Measurements from ENCODE around the gene MTUS2. TPM values are rescaled to one million over a fixed set of nuclear protein-coding genes. Genes with fewer than 3 reads are reported as not detected.

MTUS2 gene
- total and polyA plus RNA-seq, 10 of the 15 experiments (the other 5 are each of a cell fraction or from before 2014, with no cell fraction given): under 0.01 to 0.05 (median 0.02) TPM; not detected in 6

GRCh38 chr13:29510651-29511084 is 690.5 kb downstream of the MTUS2 start (continued):
- no peak for TF ChIP-seq ETV6 (conservative IDR thresholded peaks at IDR 0.05 in 1 of 2, IDR thresholded peaks at IDR 0.05 in 1 of 2; ENCODE audit: borderline replicate concordance in 1 of 2, low read depth in 1 of 2)
- TF ChIP-seq SREBF2 (IDR thresholded peaks at IDR 0.05; ENCODE audit: low read length): no peak
- no peak for TF ChIP-seq NR2C2 (IDR thresholded peaks at IDR 0.05; ENCODE audit: borderline replicate concordance, control insufficient read depth, insufficient read length, low read depth)
- TF ChIP-seq CHD1 (IDR thresholded peaks at IDR 0.05; ENCODE audit: low read depth, low read length): no peak
- TF ChIP-seq MAX (IDR thresholded peaks at IDR 0.05; ENCODE audit: low read depth, low read length): no peak
- no peak for TF ChIP-seq IRF3 (IDR thresholded peaks at IDR 0.05)

GRCh38 chr13:29511106-29511796 is 691.1 kb downstream of the MTUS2 start:
- TF ChIP-seq DPF2 (IDR thresholded peaks at IDR 0.05) (no peak), CEBPB (IDR thresholded peaks at IDR 0.05; ENCODE audit: borderline replicate concordance in 1 of 2, low read depth in 2 of 2, low read length in 2 of 2) (no peak), SREBF2 (IDR thresholded peaks at IDR 0.05; ENCODE audit: low read length) (no peak), IKZF1 (conservative IDR thresholded peaks at IDR 0.05) (no peak), BACH1 (IDR thresholded peaks at IDR 0.05; ENCODE audit: borderline replicate concordance) (no peak), ZNF207 (IDR thresholded peaks at IDR 0.05; ENCODE audit: borderline replicate concordance) (no peak), CBX5 (IDR thresholded peaks at IDR 0.05; ENCODE audit: low read depth) (no peak), ZBTB40 (IDR thresholded peaks at IDR 0.05; ENCODE audit: borderline replicate concordance) (no peak), ETV6 (conservative IDR thresholded peaks at IDR 0.05 in 1 of 2, IDR thresholded peaks at IDR 0.05 in 1 of 2; ENCODE audit: borderline replicate concordance in 1 of 2, low read depth in 1 of 2) (no peak), E2F4 (IDR thresholded peaks at IDR 0.05; ENCODE audit: low read depth, low read length) (no peak)
- in situ Hi-C loops (cut with MboI) (no loop called here), intact Hi-C loops (cut with micrococcal nuclease; ENCODE audit: unreplicated experiment) (no loop called here)
- ChIA-PET RAD21 (ENCODE audit: unreplicated experiment) (interaction anchor here (1.4 kb wide), 1 partner anchor 32 kb away, joined by 5 read pairs; no protein-coding TSS in a partner anchor), SMC1A (ENCODE audit: uncharacterized antibody, unreplicated experiment) (no interaction called here), CTCF (no interaction called here), POLR2A (no interaction called here)
- Histone ChIP-seq H3K9ac (ENCODE audit: control insufficient read depth, insufficient read depth, low read length) (no peak overlapping the region), H3K4me1 (ENCODE audit: control insufficient read depth, insufficient read depth, low read length) (no peaks in the 10 kb centered on the region), H3K27ac (ENCODE audit: control insufficient read depth, insufficient read depth) (no peak overlapping the region), H4K20me1 (ENCODE audit: control insufficient read depth, insufficient read depth) (no peaks in the 10 kb centered on the region), H3K4me2 (ENCODE audit: control insufficient read depth, insufficient read depth) (no peak overlapping the region), H3K4me3 (no peak overlapping the region), H3K79me2 (ENCODE audit: control insufficient read depth, insufficient read depth, low read length) (no peaks in the 10 kb centered on the region), H3K36me3 (ENCODE audit: control insufficient read depth in 2 of 2, insufficient read depth in 2 of 2, low read length in 1 of 2) (peaks cover 17 to 22% of the 10 kb centered on the region in 2 experiments; a peak in 3 of 4 replicates), H2AFZ (ENCODE audit: control insufficient read depth, low read depth, low read length) (no peak overlapping the region), H3K9me3 (replicated peaks; ENCODE audit: control insufficient read depth, insufficient read depth, low read length) (no peaks in the 10 kb centered on the region), H3K27me3 (replicated peaks in 1 of 2; ENCODE audit: control insufficient read depth in 2 of 2, insufficient read depth in 2 of 2, low read length in 1 of 2) (no peaks in the 10 kb centered on the region)
- 94% methylated on average over 12 of the region's 12 CpGs for WGBS (ENCODE audit: insufficient coverage, insufficient replicate concordance, low lambda C conversion rate, missing lambda C conversion rate)
- FAIRE-seq (no peak), DNase-seq (ENCODE audit: low read depth, low spot score) (no peak), ATAC-seq (no peak)
- BruUV-seq (replicated peaks): no TSS peak
